ENCODE measurements around the gene COL7A1.

- TF ChIP-seq CTCF (IDR thresholded peaks at IDR 0.05) (no peak), POLR2A (IDR thresholded peaks at IDR 0.05) (no peak)
Measured at GRCh38 chr3:48637305-48637704, 42.2 kb upstream of the COL7A1 start.

Measured in adrenal gland (tissue), 5 donors.